ENCODE measurements around the gene BORCS6.

BORCS6 gene

GRCh38 chr17:8206536-8206935, 16.6 kb upstream of the BORCS6 start:
- no peak overlapping the region for H3K4me2 ChIP-seq (ENCODE audit: low read depth, low read length, poor library complexity, severe bottlenecking)
- peaks cover 34% of the 10 kb centered on the region for H3K79me2 ChIP-seq (ENCODE audit: insufficient read depth, low read length)
- no peaks in the 10 kb centered on the region for H3K9me2 ChIP-seq (replicated peaks; ENCODE audit: insufficient read depth, low read length)
- H3F3A ChIP-seq (ENCODE audit: insufficient read depth) = peaks cover 30% of the 10 kb centered on the region
- no peak overlapping the region for H3K4me3 ChIP-seq (ENCODE audit: insufficient read depth, low read length, poor library complexity, severe bottlenecking)
- no peak overlapping the region for H3K9ac ChIP-seq (ENCODE audit: low read length)
- H3K27ac ChIP-seq (ENCODE audit: low read depth, low read length) = no peak overlapping the region
- no peak for TF ChIP-seq CTCF (IDR thresholded peaks at IDR 0.05; ENCODE audit: insufficient read depth, low read length, poor library complexity, severe bottlenecking)
- TF ChIP-seq EZH2phosphoT487 (conservative IDR thresholded peaks at IDR 0.05; ENCODE audit: low read length) = no peak
- no peaks in the 10 kb centered on the region for H3K27me3 ChIP-seq (ENCODE audit: low read length)
- no peak overlapping the region for H2AFZ ChIP-seq (ENCODE audit: low read depth, low read length, severe bottlenecking)
- H4K20me1 ChIP-seq (ENCODE audit: low read depth, low read length) = no peaks in the 10 kb centered on the region; the same call in 1 of the 2 replicates
- no peaks in the 10 kb centered on the region for H3K9me3 ChIP-seq (ENCODE audit: insufficient read depth, low read length)
- peaks cover 20% of the 10 kb centered on the region; the same call in 1 of the 2 replicates for H3K36me3 ChIP-seq (ENCODE audit: low read length)

- H3K9me3 ChIP-seq (ENCODE audit: insufficient read depth, low read length) = no peaks in the 10 kb centered on the region
- H3K4me2 ChIP-seq (ENCODE audit: low read depth, low read length, poor library complexity, severe bottlenecking) = no peak overlapping the region
- peaks cover 29% of the 10 kb centered on the region for H3K79me2 ChIP-seq (ENCODE audit: insufficient read depth, low read length)
- H3K9ac ChIP-seq (ENCODE audit: low read length) = no peak overlapping the region
- H3K36me3 ChIP-seq (ENCODE audit: low read length) = peaks cover 20% of the 10 kb centered on the region; the same call in 1 of the 2 replicates
- H3K27me3 ChIP-seq (ENCODE audit: low read length) = no peaks in the 10 kb centered on the region
- no peaks in the 10 kb centered on the region; the same call in 1 of the 2 replicates for H4K20me1 ChIP-seq (ENCODE audit: low read depth, low read length)
- peaks cover 35% of the 10 kb centered on the region for H3F3A ChIP-seq (ENCODE audit: insufficient read depth)
- no peak overlapping the region for H2AFZ ChIP-seq (ENCODE audit: low read depth, low read length, severe bottlenecking)
- no peak overlapping the region for H3K27ac ChIP-seq (ENCODE audit: low read depth, low read length)
- no peak overlapping the region for H3K4me3 ChIP-seq (ENCODE audit: insufficient read depth, low read length, poor library complexity, severe bottlenecking)
- no peaks in the 10 kb centered on the region for H3K9me2 ChIP-seq (replicated peaks; ENCODE audit: insufficient read depth, low read length)
- TF ChIP-seq CTCF (IDR thresholded peaks at IDR 0.05; ENCODE audit: insufficient read depth, low read length, poor library complexity, severe bottlenecking) (no peak), EZH2phosphoT487 (conservative IDR thresholded peaks at IDR 0.05; ENCODE audit: low read length) (no peak)
Observed at GRCh38 chr17:8204761-8205555, 15.0 kb upstream of the BORCS6 start.

- Histone ChIP-seq H3K79me2 (ENCODE audit: insufficient read depth, low read length) (peaks cover 13% of the 10 kb centered on the region; the same call in 1 of the 2 replicates), H4K20me1 (ENCODE audit: low read depth, low read length) (no peaks in the 10 kb centered on the region), H3K4me3 (ENCODE audit: insufficient read depth, low read length, poor library complexity, severe bottlenecking) (peak overlapping the region; percentile 46), H3K27me3 (ENCODE audit: low read length) (no peaks in the 10 kb centered on the region), H3K36me3 (ENCODE audit: low read length) (no peaks in the 10 kb centered on the region), H3F3A (ENCODE audit: insufficient read depth) (peaks cover 21% of the 10 kb centered on the region), H3K4me2 (ENCODE audit: low read depth, low read length, poor library complexity, severe bottlenecking) (peak overlapping the region; percentile 77), H3K9ac (ENCODE audit: low read length) (peak overlapping the region; percentile 53), H3K9me2 (replicated peaks; ENCODE audit: insufficient read depth, low read length) (no peaks in the 10 kb centered on the region), H3K9me3 (ENCODE audit: insufficient read depth, low read length) (no peaks in the 10 kb centered on the region), H3K27ac (ENCODE audit: low read depth, low read length) (peak overlapping the region; percentile 44), H2AFZ (ENCODE audit: low read depth, low read length, severe bottlenecking) (peak overlapping the region; percentile 57)
- no peak for TF ChIP-seq CTCF (IDR thresholded peaks at IDR 0.05; ENCODE audit: insufficient read depth, low read length, poor library complexity, severe bottlenecking)
- TF ChIP-seq EZH2phosphoT487 (conservative IDR thresholded peaks at IDR 0.05; ENCODE audit: low read length) = no peak
Observed at GRCh38 chr17:8192070-8192815, 2.3 kb upstream of the BORCS6 start.

All from SU-DHL-6 (cell line).